ENCODE data around the gene KCNQ1.

KCNQ1 gene

GRCh38 chr11:2886191-2886894 lies 441.5 kb downstream of the KCNQ1 start:
- in situ Hi-C loops (cut with HindIII; ENCODE audit: low sequenced_read_pairs), result no loop called here
- H3K4me3 ChIP-seq (ENCODE audit: low read depth, low read length), result no peak overlapping the region
- no peak for TF ChIP-seq CTCF (IDR thresholded peaks at IDR 0.05; ENCODE audit: low read depth, low read length, missing control alignments)

DNA sequence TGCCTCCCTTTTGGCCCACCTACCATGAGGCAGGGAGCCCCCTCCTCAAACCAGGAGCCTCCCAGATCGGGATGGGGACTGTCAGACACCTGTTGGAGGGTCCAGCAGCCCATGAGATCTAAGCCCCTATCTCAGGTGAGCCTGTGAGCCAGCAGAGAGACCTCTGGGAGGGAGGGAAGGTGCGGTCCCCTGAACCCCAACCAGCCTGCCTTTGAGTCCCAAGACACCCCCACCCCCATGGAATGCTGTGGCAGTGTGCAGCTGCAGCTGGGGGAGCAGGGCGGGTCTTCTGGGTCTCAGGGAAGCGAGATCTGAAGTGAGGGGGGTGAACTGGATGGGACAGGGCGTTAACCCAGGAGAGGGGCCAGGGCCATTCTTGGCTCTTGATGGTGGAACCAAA lies 442.1 kb downstream of the KCNQ1 start:
- TF ChIP-seq CTCF (IDR thresholded peaks at IDR 0.05; ENCODE audit: low read depth, low read length, missing control alignments), result no peak
- in situ Hi-C loops (cut with HindIII; ENCODE audit: low sequenced_read_pairs), result no loop called here
- no peak overlapping the region for H3K4me3 ChIP-seq (ENCODE audit: low read depth, low read length)
- no peak for DNase-seq (ENCODE audit: low read depth)

More at GRCh38 chr11:2886191-2886894, 441.5 kb downstream of the KCNQ1 start:
- no peak for DNase-seq (ENCODE audit: low read depth)

GRCh38 chr11:2887515-2888195 lies 442.8 kb downstream of the KCNQ1 start:
- DNase-seq (ENCODE audit: low read depth), result no peak
- TF ChIP-seq CTCF (IDR thresholded peaks at IDR 0.05; ENCODE audit: low read depth, low read length, missing control alignments), result no peak
- no peak overlapping the region for H3K4me3 ChIP-seq (ENCODE audit: low read depth, low read length)
- in situ Hi-C loops (cut with HindIII; ENCODE audit: low sequenced_read_pairs), result no loop called here

- peak; percentile 98 for TF ChIP-seq CTCF (IDR thresholded peaks at IDR 0.05; ENCODE audit: low read depth, low read length, missing control alignments)
- H3K4me3 ChIP-seq (ENCODE audit: low read depth, low read length), result no peak overlapping the region
- peak; percentile 73 for DNase-seq (ENCODE audit: low read depth)
- in situ Hi-C loops (cut with HindIII; ENCODE audit: low sequenced_read_pairs), result no loop called here
Observed at GRCh38 chr11:2888266-2888968, 443.6 kb downstream of the KCNQ1 start.

DNA sequence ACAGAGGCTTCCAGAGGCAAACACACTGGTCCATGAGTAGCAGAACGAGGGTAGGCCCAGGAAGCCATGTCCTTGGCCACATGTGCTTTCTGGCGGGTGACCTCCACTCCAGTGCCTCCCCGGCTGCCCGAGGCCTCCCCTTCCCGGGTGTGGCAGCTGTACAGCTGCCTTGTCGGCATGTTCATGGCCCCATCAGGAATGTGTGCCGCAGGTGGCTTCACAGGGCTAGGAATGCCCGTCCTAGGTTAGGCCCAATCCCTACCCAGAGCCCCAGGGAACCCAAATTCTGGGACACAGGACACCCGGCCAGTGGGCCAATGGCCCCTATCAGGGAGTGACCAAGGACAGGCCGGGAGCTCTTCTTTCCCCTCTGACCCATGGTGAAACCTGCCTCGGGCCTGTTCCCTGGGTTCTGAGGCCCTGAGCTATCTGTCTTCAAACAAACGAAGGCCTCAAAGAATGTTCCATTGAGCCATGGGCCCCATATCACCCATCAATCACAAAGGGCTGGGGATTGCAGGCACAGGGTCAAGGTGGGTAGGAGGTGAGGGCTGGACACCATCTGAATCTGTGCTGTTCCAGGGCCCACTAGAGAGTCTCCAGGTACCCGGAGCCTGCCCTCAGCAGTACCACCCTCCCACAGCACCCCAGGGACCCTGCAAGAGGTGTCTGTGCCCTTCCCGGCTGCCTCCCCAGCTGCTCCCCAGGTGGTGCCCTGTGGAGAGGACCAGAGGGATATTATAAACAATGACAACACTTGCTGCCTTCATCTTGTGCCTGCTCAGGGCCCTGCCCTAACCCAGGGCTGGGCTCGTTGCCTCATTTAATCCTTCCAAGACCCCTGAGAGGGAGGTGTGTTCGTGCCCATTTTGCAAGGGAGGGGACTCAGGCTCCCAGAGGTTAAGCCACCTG lies 444.8 kb downstream of the KCNQ1 start:
- in situ Hi-C loops (cut with HindIII; ENCODE audit: low sequenced_read_pairs), result no loop called here
- H3K4me3 ChIP-seq (ENCODE audit: low read depth, low read length), result no peak overlapping the region
- DNase-seq (ENCODE audit: low read depth), result no peak
- no peak for TF ChIP-seq CTCF (IDR thresholded peaks at IDR 0.05; ENCODE audit: low read depth, low read length, missing control alignments)

All from astrocyte of the cerebellum (primary cell).